Stomach (tissue), 9 donors: ENCODE measurements around the gene OR2T11. TPM values are rescaled to one million over a fixed set of nuclear protein-coding genes. Genes with fewer than 3 reads are reported as not detected.
"Not testable (repeated sequence)": the region's sequence is repeated elsewhere in the genome, so short reads cannot be mapped to it uniquely, and the experiment has no call there.

Experiments
- DNase-seq, 2 donors: peaks; one replicate each; pipeline versions ENCODE4 v3.0.0 to v3.0.0-alpha.2; 2013 to 2019
- H3K27ac ChIP-seq, 5 donors: fragments of 200-600 bp in 4 of 5; sonication (generic) in 4 of 5; one replicate each; pipeline ENCODE4 v1.5.1; 2013 to 2019; ENCODE audit warnings: mild to moderate bottlenecking in 1 of 5, moderate library complexity in 1 of 5
- H3K27me3 ChIP-seq, 3 donors: fragments of 200-600 bp; sonication (generic); one replicate each; pipeline ENCODE4 v1.5.1; 2017 to 2019; ENCODE audit warnings: mixed run types in 1 of 3
- H3K36me3 ChIP-seq, 4 donors: fragments of 200-600 bp; sonication (generic); 1 replicate in 3 of 4; 2 replicates in 1 of 4; pipeline ENCODE4 v1.5.1; 2016 to 2019
- H3K4me1 ChIP-seq, 4 donors: fragments of 200-600 bp; sonication (generic); one replicate each; pipeline ENCODE4 v1.5.1; 2016 to 2019
- H3K4me3 ChIP-seq, 4 donors: fragments of 200-600 bp; sonication (generic) in 3 of 4; one replicate each; pipeline ENCODE4 v1.5.1; 2016 to 2019; ENCODE audit warnings: mild to moderate bottlenecking in 1 of 4
- H3K9me3 ChIP-seq, 4 donors: fragments of 200-600 bp; sonication (generic); one replicate each; pipeline ENCODE4 v1.5.1; 2016 to 2019
- CTCF ChIP-seq, 7 experiments: fragments of 450-650 bp in 4 of 7; fragments of 200-600 bp in 3 of 7; sonication (generic) in 3 of 7; IDR thresholded peaks; one replicate each; pipeline ENCODE4 v1.5.1; 2016 to 2019; ENCODE audit warnings: antibody characterized with exemption in 7 of 7, control low read depth in 2 of 7, mild to moderate bottlenecking in 1 of 7
- EP300 ChIP-seq: sonication (generic); formaldehyde crosslinking; IDR thresholded peaks from one replicate; pipeline ENCODE4 v1.6.1; 2017; ENCODE audit warnings: antibody characterized with exemption
- POLR2A ChIP-seq, 4 donors: fragments of 450-650 bp; IDR thresholded peaks; one replicate each; pipeline ENCODE4 v1.6.1; 2016; ENCODE audit warnings: antibody characterized with exemption in 4 of 4, control low read depth in 2 of 4, mild to moderate bottlenecking in 1 of 4, moderate library complexity in 1 of 4
- POLR2AphosphoS5 ChIP-seq, 3 donors: sonication (generic); formaldehyde crosslinking; IDR thresholded peaks; one replicate each; pipeline ENCODE4 v1.6.1; 2016; ENCODE audit warnings: antibody characterized with exemption in 3 of 3
- WGBS, 5 donors: extraction: QIAGEN DNeasy Blood & Tissue Kit in 3 of 5; methylation state at CpG; one replicate each; pipeline versions ENCODE4 v1.1.5 to v1.1.7; 2013 to 2018; 5-methylcytosine and 5-hydroxymethylcytosine counted together
- intact Hi-C: fragments of 100-400 bp; cut with DNase I; formaldehyde crosslinking; loops from one replicate; pipeline ENCODE4 v1.15.1; 2023; ENCODE audit warnings: low total_unique reads
- polyA plus RNA-seq, 3 donors: library from polyadenylated mRNA; stranded (reverse); fragments of 200-250 nt; gene quantifications; one replicate each; pipeline ENCODE4 v1.2.3, GENCODE V29; 2013
- total RNA-seq, 5 donors: library from RNA; depleted of rRNA; stranded (reverse); fragments of >200 nt; gene quantifications; one replicate each; pipeline versions ENCODE4 v1.1.0 to v1.2.3, GENCODE V29; 2014 to 2016
- donor health status: healthy with polysubstance abuse.
- donor health status: Bipolar disorder and iron deficiency.
- donor health status: healthy.

OR2T11 gene
- total and polyA plus RNA-seq, 8 donors: not detected

GRCh38 chr1:248642971-248643651 is 8.2 kb upstream of the OR2T11 start:
- no CpG with 5 or more reads among the region's 4 CpGs for WGBS, 5 donors
- H3K9me3 ChIP-seq, H3K27me3 ChIP-seq, H3K4me1 ChIP-seq, H3K4me3 ChIP-seq, intact Hi-C loops, H3K27ac ChIP-seq, DNase-seq, H3K36me3 ChIP-seq: not testable (repeated sequence)

GRCh38 chr1:248641583-248641982 is 6.7 kb upstream of the OR2T11 start:
- H3K4me3 ChIP-seq, H3K9me3 ChIP-seq, intact Hi-C loops, H3K27me3 ChIP-seq, H3K36me3 ChIP-seq, H3K4me1 ChIP-seq, H3K27ac ChIP-seq, DNase-seq: not testable (repeated sequence)
- WGBS, 5 donors: 94 to 100% (median 95%) methylated on average over 2 to 4 of the region's 5 CpGs; no CpG with 5 or more reads in 2 of the 5 donors

- H3K4me3 ChIP-seq, H3K36me3 ChIP-seq, H3K9me3 ChIP-seq, intact Hi-C loops, H3K27me3 ChIP-seq, H3K4me1 ChIP-seq, DNase-seq, H3K27ac ChIP-seq: not testable (repeated sequence)
- no CpG with 5 or more reads among the region's 3 CpGs for WGBS, 5 donors
Observed at GRCh38 chr1:248640906-248641305, 6.0 kb upstream of the OR2T11 start.

GRCh38 chr1:248639652-248640051 is 4.8 kb upstream of the OR2T11 start:
- DNase-seq, H3K36me3 ChIP-seq, H3K9me3 ChIP-seq, H3K27me3 ChIP-seq, H3K4me3 ChIP-seq, H3K4me1 ChIP-seq, H3K27ac ChIP-seq, intact Hi-C loops: not testable (repeated sequence)
- no CpG with 5 or more reads among the region's 5 CpGs for WGBS, 5 donors

- H3K9me3 ChIP-seq, intact Hi-C loops, DNase-seq, H3K27me3 ChIP-seq, H3K27ac ChIP-seq, H3K4me3 ChIP-seq, H3K36me3 ChIP-seq, H3K4me1 ChIP-seq: not testable (repeated sequence)
- 19 to 41% (median 22%) methylated on average over 2 of the region's 5 CpGs for WGBS, 5 donors
Observed at GRCh38 chr1:248636612-248637011, 1.7 kb upstream of the OR2T11 start.

GRCh38 chr1:248631354-248632008 is 3.4 kb downstream of the OR2T11 start:
- DNase-seq: no peak
- Histone ChIP-seq H3K36me3 (no peaks in the 10 kb centered on the region), H3K27me3 (no peaks in the 10 kb centered on the region), H3K27ac (no peak overlapping the region), H3K4me1 (no peaks in the 10 kb centered on the region), H3K9me3 (no peaks in the 10 kb centered on the region), H3K4me3 (no peak overlapping the region)
- intact Hi-C loops: no loop called here
- TF ChIP-seq POLR2A (IDR thresholded peaks at IDR 0.05) (no peak), POLR2AphosphoS5 (IDR thresholded peaks at IDR 0.05) (no peak), EP300 (no peak), CTCF (IDR thresholded peaks at IDR 0.05) (no peak)
- WGBS, 5 donors: 71 to 81% (median 79%) methylated on average over 7 of the region's 7 CpGs

- WGBS, 5 donors: 84 to 93% (median 86%) methylated on average over 2 of the region's 2 CpGs
- TF ChIP-seq CTCF (IDR thresholded peaks at IDR 0.05): no peak
- TF ChIP-seq POLR2A (IDR thresholded peaks at IDR 0.05): no peak
- no peak for TF ChIP-seq POLR2AphosphoS5 (IDR thresholded peaks at IDR 0.05)
- no peak for TF ChIP-seq EP300
- Histone ChIP-seq H3K4me1 (no peaks in the 10 kb centered on the region), H3K27ac (no peak overlapping the region), H3K36me3 (no peaks in the 10 kb centered on the region), H3K9me3 (no peaks in the 10 kb centered on the region), H3K27me3 (no peaks in the 10 kb centered on the region), H3K4me3 (no peak overlapping the region)
- intact Hi-C loops: no loop called here
- no peak for DNase-seq
Observed at GRCh38 chr1:248630551-248630950, 4.3 kb downstream of the OR2T11 start.
